DMS 273 (cell line): ENCODE measurements around the gene MGMT.

ENCODE experiments used
- DNase-seq: peaks from one replicate; lab custom pipeline; 2025; ENCODE audit not compliant: unreplicated experiment; lab: John Stamatoyannopoulos, UW

MGMT gene

DNA sequence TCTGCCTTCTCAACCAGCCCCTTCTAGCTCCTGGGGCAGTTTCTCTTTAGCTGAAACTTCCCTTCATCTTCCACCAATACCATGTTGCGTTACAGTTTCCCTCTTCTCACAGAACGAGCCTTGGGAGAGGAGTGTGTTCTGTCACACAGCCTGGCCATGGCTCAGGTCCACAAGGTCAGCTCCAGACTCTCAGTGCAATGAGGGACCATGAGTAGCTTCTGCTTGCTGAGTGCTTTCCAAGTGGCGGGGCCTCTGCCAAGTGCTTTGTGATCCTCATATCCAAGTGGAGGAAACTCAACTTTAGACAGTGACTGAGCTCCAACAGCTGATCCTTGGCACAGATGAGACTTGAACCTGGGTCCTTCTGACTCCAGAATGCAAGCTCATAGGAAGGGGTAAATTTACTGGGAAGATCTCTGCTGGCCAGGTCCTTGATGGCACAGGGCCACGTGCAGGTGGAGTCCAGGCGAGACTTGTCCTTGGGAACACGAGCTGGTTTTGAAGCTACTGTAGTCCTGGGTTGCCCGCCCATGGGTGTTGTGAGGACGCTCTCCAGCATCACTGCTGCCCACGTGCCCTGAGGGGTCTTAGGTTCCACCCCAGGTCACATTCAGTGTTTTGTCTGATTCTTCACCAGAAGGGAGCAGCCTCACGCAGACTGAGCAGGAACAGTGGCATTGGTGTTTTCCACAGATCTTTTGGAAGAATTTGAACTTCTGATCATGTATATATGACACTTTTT is 259.0 kb downstream of the MGMT start:
- no peak for DNase-seq

DNA sequence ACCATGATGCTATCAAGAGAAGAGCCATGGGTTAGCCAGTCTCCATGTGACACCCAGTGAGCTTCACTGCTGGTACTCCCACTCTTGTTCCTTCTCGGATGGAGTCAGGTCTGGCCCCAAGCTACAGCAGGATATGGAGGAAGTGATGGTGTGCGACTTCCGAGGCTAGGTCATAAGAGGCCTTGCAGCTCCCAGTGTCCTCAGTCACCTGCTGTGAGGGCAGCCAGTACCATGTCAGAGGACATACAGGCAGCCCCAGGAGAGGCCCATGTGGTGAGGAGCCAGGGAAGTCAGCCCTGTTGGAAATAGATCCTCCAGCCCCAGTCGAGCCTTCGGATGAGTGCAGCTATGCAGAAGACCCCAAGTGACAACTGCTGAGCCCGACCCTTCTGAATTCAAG is 260.0 kb downstream of the MGMT start:
- no peak for DNase-seq

GRCh38 chr10:129727495-129727894 is 260.5 kb downstream of the MGMT start:
- no peak for DNase-seq

GRCh38 chr10:129728246-129728820 is 261.3 kb downstream of the MGMT start:
- DNase-seq = no peak

- DNase-seq = no peak
Observed at GRCh38 chr10:129728905-129729795, 262.1 kb downstream of the MGMT start.

DNA sequence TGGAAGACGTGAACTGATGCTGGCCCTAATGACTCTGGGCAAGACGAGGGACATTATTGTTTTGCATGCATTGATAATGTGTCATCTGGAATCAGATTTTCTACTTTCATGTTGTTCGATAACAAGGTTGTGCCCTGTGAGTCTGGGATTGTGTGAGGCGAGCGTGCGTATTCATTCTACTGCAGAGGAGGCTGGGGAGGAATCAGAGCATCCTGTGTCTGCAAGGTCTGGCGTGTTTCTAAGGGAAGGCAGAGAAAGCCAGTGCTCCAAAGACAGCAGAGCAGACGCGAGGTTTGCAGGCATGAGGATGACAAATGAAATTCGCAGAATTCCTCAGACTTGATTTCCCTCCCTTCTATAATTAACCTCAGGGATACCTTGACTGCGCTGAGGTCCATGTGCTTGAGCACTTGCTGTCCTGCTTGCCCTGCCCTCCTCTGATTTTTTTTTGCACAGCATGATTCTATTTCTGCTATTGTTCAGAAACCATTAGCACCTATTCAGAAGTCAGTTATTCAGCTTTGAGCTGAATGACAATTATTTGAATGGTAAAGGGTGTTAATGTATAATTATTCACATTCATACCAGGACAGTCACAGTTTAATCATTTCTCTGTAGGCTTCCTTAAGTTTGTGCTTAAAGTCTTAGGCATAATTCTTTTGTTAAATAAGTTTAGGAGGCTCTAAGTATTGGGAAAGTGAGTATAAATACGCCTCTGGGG is 263.4 kb downstream of the MGMT start:
- no peak for DNase-seq

- no peak for DNase-seq
Observed at GRCh38 chr10:129730993-129731325, 263.9 kb downstream of the MGMT start.

DNA sequence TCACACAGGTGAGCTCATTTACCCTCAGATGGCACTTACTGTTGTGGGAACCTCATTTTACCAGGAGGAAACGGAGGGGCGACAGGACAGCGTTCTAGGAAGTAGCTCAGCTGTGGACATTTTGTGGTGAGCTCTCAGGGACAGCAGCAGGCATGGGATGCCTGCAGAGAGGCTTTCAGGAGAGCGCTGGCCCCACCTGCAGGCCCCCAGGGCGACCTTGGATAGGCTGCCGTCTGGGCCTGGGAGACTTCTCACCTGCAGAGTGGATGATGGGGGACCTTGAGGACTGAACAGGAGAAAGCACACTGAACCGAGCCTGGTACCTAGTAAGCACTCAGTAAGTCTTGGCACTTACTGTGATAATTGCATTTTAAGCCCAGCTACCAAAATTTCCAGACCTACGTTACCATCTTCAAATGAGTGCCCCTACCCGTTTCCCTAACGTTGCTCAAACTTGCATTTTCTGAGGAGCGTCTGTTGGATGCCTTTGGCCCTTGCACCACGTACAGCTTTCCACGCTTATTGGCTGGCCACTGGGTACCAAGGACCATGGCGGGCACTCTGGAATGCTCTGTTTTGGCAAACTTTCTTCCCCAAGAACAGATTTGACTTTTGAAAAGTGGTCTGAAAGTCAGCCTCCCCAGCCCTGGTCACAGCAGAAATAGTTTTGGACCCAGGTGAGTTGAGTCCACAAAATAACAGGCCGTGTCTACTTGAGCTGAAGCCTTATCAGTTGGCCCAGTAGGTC is 273.7 kb downstream of the MGMT start:
- DNase-seq = peak; percentile 11

DNA sequence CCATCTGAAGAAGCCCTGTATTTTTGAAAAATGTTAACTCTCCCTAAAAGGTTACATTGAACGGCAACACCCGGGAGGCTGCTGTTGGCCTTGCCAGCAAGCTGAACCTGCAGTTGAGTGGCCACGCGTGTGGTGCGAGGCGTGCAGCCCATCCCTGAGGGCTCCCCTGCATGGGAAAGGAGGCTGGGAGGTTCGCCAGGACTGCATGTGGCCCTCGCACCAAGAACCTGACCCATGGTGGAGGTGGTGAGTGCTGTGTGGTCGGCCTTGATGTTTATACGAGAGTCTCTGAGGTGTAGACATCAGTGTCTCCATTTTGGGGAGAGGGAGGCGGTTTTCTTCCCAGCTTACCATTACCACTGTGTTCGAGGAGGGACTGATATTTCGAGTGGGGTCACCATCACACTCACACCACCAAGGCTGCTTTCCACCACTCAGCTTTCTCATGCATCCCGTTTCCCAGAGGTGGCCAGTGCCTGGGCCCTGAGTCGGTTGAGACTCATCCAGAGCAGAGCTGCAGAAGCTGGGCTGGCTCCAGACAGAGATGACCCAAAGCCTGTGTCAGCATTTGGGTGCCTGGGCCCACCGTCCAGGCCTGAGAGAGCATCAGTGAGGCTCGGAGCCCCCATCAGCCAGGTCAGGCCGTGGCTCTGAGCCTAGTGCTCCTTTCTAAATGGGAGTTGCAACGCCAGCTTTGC is 274.4 kb downstream of the MGMT start:
- DNase-seq = no peak

DNA sequence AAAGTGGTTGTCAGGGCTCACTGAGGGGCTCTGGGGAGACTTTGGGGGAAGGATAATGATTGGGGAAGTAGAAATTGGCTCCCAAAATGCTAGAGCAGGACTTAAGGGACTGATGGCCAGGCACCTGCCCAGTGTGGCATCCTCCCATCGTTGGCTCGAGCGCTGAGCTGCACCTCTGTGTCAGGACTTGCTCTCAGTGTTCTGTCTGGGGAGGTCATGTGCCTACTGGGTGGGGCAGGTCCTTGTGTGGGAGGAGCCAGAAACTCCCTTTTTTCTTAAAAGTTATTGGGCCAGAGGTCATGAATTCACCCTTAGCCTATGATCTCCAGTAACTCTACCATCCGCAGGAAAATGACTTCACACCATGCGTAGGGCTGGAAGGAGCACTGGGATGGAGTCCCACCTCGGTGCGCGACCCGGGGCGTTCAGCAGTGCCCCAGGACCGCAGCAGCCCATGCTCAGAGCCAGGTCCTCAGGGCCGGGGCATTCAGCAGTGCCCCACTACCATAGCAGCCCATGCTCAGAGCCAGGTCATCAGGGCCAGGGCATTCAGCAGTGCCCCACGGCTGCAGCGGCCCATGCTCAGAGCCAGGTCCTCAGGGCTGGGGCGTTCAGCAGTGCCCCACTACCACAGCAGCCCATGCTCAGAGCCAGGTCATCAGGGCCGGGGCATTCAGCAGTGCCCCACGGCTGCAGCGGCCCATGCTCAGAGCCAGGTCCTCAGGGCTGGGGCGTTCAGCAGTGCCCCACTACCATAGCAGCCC is 275.1 kb downstream of the MGMT start:
- no peak for DNase-seq

GRCh38 chr10:129742742-129743550 is 275.9 kb downstream of the MGMT start:
- DNase-seq = no peak

DNA sequence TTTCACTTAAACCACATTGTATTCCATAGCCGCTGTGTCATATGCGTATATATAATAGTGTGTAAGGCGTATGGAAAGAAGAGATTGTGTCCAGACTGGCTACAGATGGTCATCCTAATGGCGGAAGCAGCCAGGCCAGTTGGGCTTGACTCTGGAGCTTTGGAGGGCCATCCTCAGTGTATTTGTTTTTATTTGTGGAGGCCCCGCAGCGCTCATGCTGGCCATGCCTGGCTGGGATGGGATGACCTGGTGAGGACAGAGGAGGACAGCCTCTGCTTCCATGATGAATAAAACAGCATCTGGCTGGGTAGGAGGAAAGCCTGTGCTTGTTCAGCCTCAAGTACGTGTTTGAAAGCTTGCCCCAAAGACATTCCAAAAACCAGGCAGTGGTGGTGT is 276.7 kb downstream of the MGMT start:
- DNase-seq = no peak

- no peak for DNase-seq
Observed at GRCh38 chr10:129744134-129745111, 277.4 kb downstream of the MGMT start.

DNA sequence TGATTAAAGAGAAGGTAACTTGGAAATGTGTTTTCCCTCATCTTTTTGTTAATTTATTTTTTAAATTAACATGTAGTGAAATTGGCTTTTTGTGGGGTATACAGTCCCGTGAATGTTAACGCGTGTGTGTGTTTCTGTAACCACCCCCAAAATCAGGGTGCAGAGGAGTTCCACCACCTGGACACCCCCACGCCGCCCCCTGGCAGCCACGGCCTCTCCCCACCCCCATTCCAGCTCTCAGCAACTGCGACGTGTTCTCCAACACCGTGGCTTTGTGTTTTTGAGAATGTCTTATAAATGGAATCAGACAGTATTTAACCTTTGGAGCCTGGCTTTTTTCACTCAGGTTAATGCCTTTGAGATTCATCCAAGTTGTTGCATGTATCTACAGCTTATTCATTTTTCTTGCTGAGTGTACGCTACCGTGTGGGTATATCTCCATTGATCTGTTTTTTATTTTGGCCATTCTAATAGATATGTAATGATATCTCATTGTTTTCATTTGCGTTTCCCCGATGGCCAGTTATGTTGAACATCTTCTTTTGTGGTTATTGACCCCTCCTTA is 278.2 kb downstream of the MGMT start:
- no peak for DNase-seq

DNA sequence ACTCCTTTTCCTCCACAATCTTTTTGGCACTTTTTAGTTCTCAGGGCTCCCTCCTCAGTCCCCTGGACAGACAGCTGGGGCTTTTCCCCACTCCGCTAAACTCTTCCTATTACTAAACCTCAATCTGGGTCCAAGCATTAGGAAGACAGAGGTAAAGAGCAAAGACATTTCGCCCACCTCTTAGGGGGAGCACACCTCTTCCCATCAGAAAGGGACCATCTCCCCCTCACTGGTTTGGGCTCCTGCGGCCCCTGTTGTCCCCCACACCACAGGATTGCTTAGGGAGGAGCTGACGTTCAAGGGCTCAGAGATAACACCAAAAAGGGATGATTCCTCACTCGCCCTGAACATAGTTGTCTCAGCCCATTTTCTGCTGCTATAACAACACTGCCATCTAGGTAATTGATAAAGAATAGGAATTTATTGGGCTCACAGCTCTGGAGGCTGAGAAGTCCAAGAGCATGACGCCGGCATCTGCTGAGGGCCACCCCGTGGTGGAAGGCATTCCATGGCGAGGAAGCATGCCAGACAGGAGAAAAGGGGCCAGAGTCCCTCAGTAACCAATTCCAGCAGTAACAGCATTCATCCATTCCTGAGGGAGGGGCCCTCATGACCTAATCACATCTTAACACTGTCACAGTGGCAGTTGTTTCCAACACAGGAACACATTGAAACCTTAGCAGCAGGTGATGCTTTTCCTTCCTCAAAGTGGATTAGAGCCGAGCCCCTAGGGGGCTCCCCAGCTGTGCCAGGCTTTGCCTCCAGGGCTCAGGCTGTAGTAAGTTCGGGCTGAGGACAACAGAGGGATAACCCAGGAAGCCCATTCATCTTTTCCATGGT is 287.4 kb downstream of the MGMT start:
- DNase-seq = no peak

DNA sequence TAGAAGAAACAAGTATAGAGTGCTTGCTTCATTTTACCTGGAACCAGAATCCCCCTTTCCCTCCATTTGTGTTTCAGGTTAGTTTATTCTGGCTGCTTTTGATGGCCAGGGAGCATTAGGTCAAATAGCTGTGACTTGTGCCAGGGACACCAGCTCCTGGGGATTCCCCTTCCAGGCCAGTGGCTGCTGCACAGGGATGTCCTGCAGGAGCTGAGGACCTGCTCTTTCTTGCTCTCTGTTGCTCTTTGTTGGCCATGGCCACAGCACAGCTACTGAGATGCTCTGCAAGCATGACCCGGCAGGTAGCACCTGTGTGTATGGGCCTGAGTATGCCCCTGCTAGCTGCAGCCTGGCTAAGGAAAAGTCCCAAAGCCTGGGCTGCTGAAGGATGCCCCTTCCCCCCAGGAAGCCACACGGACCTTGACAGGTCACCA is 288.1 kb downstream of the MGMT start:
- no peak for DNase-seq
